IMR-90 (cell line): ENCODE data around the gene ADGRV1.

Source experiments
- CEBPB ChIP-seq: IDR thresholded peaks from 2 replicates; pipeline ENCODE4 v1.6.1; 2012; ENCODE audit warnings: low read depth, low read length, improper control_type of control experiment
- CHD1 ChIP-seq: IDR thresholded peaks from 2 replicates; pipeline ENCODE4 v1.6.1; 2012; ENCODE audit warnings: low read depth, low read length, improper control_type of control experiment
- CTCF ChIP-seq: conservative IDR thresholded peaks from 2 replicates; pipeline ENCODE4 v1.5.1; 2012; ENCODE audit warnings: mild to moderate bottlenecking, low read depth, low read length, improper control_type of control experiment
- FOS ChIP-seq: fragments of 150-350 bp; IDR thresholded peaks from 2 replicates; pipeline ENCODE4 v1.6.1; 2016; ENCODE audit warnings: low read depth, low read length
- MAFK ChIP-seq: IDR thresholded peaks from 2 replicates; pipeline ENCODE4 v1.6.1; 2012; ENCODE audit warnings: low read depth, low read length, improper control_type of control experiment
- MAZ ChIP-seq: IDR thresholded peaks from 2 replicates; pipeline ENCODE4 v1.6.1; 2012; ENCODE audit warnings: low read depth, mild to moderate bottlenecking, low read length, improper control_type of control experiment, moderate library complexity, borderline replicate concordance
- MXI1 ChIP-seq: IDR thresholded peaks from 2 replicates; pipeline ENCODE4 v1.6.1; 2012; ENCODE audit warnings: low read depth, mild to moderate bottlenecking, low read length, moderate library complexity, borderline replicate concordance
- NFE2L2 ChIP-seq: fragments of 150-350 bp; IDR thresholded peaks from 2 replicates; pipeline ENCODE4 v1.6.1; 2016; ENCODE audit warnings: low read depth, mild to moderate bottlenecking, low read length
- POLR2A ChIP-seq: IDR thresholded peaks from 2 replicates; pipeline ENCODE4 v1.6.1; 2012; ENCODE audit warnings: mild to moderate bottlenecking, low read depth, low read length
- RAD21 ChIP-seq: IDR thresholded peaks from 2 replicates; pipeline ENCODE4 v1.6.1; 2012; ENCODE audit warnings: low read length, improper control_type of control experiment
- RCOR1 ChIP-seq: IDR thresholded peaks from 2 replicates; pipeline ENCODE4 v1.6.1; 2012; ENCODE audit warnings: mild to moderate bottlenecking, low read length, improper control_type of control experiment; ENCODE audit not compliant: insufficient replicate concordance
- RFX5 ChIP-seq: IDR thresholded peaks from 2 replicates; pipeline ENCODE4 v1.8.0; 2012; ENCODE audit warnings: low read depth, mild to moderate bottlenecking, low read length, moderate library complexity
- SMC3 ChIP-seq: fragments of 150-350 bp; IDR thresholded peaks from 2 replicates; pipeline ENCODE4 v1.6.1; 2016; ENCODE audit warnings: low read depth, mild to moderate bottlenecking, antibody characterized with exemption, low read length, moderate library complexity
- USF2 ChIP-seq: fragments of 150-350 bp; IDR thresholded peaks from 2 replicates; pipeline ENCODE4 v1.6.1; 2017; ENCODE audit warnings: mild to moderate bottlenecking, antibody characterized with exemption, low read length, low read depth

- TF ChIP-seq USF2 (no peak), CTCF (peak; percentile 49), MAFK (no peak), SMC3 (peak; percentile 34; the same call in 1 of the 2 replicates), POLR2A (no peak), RAD21 (peak; percentile 26; the same call in 1 of the 2 replicates), MAZ (no peak), FOS (no peak), MXI1 (no peak), NFE2L2 (no peak), CEBPB (no peak), CHD1 (no peak), RFX5 (no peak), RCOR1 (no peak)
Observed at GRCh38 chr5:90709323-90710155, 150.9 kb downstream of the ADGRV1 start.
